ENCODE results near the gene STBD1.

Gene STBD1

DNA sequence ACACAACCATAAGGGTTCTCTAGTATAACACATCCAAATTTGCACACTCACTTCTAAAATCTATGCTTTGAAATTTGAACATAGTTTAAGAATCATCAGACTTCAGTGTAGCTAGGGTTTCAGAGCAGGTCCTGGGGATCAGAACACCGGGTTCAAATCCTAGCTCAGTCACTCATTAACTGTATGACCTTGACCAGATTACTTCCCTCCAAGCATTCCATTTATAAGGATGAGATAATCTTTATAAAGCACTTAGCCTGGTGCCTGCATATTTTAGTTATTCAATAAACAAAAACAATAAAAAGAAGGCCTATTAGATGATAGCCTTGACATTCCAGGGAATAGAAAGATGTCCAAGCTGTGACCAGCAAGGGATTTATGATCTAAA is 4.8 kb upstream of the STBD1 start (continued):
- TF ChIP-seq SNAI2 (CRISPR knock-in tag; IDR thresholded peaks at IDR 0.05) (0 out of 2 replicates have a peak, but pooled peaks have one; percentile 16), BACH2 (CRISPR knock-in tag; IDR thresholded peaks at IDR 0.05; ENCODE audit: borderline replicate concordance) (no peak), ZNF565 (CRISPR knock-in tag; conservative IDR thresholded peaks at IDR 0.05; ENCODE audit: low read depth) (no peak), PPARA (CRISPR knock-in tag; IDR thresholded peaks at IDR 0.05; ENCODE audit: borderline replicate concordance) (no peak), OSR1 (CRISPR knock-in tag; IDR thresholded peaks at IDR 0.05) (no peak), ARNTL (CRISPR knock-in tag; IDR thresholded peaks at IDR 0.05; ENCODE audit: borderline replicate concordance, low read depth) (no peak), GLIS3 (CRISPR knock-in tag; IDR thresholded peaks at IDR 0.05) (no peak), ISL1 (CRISPR knock-in tag; IDR thresholded peaks at IDR 0.05) (peak; percentile 90)
- TF ChIP-seq, protein P1, sequence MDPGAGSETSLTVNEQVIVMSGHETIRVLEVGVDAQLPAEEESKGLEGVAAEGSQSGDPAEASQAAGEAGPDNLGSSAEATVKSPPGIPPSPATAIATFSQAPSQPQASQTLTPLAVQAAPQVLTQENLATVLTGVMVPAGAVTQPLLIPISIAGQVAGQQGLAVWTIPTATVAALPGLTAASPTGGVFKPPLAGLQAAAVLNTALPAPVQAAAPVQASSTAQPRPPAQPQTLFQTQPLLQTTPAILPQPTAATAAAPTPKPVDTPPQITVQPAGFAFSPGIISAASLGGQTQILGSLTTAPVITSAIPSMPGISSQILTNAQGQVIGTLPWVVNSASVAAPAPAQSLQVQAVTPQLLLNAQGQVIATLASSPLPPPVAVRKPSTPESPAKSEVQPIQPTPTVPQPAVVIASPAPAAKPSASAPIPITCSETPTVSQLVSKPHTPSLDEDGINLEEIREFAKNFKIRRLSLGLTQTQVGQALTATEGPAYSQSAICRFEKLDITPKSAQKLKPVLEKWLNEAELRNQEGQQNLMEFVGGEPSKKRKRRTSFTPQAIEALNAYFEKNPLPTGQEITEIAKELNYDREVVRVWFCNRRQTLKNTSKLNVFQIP (CRISPR knock-in tag; IDR thresholded peaks at IDR 0.05; ENCODE audit: borderline replicate concordance, low read depth): no peak
- TF ChIP-seq, protein P2, sequence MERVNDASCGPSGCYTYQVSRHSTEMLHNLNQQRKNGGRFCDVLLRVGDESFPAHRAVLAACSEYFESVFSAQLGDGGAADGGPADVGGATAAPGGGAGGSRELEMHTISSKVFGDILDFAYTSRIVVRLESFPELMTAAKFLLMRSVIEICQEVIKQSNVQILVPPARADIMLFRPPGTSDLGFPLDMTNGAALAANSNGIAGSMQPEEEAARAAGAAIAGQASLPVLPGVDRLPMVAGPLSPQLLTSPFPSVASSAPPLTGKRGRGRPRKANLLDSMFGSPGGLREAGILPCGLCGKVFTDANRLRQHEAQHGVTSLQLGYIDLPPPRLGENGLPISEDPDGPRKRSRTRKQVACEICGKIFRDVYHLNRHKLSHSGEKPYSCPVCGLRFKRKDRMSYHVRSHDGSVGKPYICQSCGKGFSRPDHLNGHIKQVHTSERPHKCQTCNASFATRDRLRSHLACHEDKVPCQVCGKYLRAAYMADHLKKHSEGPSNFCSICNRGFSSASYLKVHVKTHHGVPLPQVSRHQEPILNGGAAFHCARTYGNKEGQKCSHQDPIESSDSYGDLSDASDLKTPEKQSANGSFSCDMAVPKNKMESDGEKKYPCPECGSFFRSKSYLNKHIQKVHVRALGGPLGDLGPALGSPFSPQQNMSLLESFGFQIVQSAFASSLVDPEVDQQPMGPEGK (CRISPR knock-in tag; IDR thresholded peaks at IDR 0.05; ENCODE audit: borderline replicate concordance): no peak

DNA sequence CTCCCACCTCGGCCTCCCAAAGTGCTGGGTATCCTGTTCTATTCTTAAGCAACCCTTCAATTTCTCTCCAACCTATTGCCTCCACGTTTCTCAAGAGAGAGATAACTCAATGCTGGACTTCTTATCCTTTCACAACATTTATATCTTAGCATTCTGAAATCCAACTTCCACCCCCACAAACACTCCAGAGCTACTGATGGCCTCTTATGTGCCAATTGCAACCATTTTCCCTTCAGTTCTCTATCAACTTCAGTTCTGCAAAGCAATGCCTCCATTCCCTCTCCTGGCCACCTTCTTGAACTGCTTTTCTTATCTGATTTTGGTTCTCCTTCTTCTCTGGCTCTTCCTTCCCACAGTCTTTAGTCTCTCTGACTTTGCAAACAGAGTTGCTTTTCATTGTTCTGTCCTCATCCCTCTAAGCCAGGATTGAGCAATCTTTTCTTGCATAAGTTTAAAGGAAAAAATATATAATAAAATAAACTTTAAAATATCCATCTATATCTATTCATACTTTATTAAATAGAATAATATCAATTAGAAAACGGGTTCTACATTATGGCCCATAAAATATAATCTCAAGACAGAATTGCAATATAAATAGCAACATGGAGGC is 3.6 kb upstream of the STBD1 start:
- no peak for ATAC-seq
- TF ChIP-seq GLIS3 (CRISPR knock-in tag; IDR thresholded peaks at IDR 0.05): no peak
- TF ChIP-seq BACH2 (CRISPR knock-in tag; IDR thresholded peaks at IDR 0.05; ENCODE audit: borderline replicate concordance): no peak
- no peak for TF ChIP-seq PPARA (CRISPR knock-in tag; IDR thresholded peaks at IDR 0.05; ENCODE audit: borderline replicate concordance)
- no peak for TF ChIP-seq SNAI2 (CRISPR knock-in tag; IDR thresholded peaks at IDR 0.05)
- TF ChIP-seq ARNTL (CRISPR knock-in tag; IDR thresholded peaks at IDR 0.05; ENCODE audit: borderline replicate concordance, low read depth): no peak
- TF ChIP-seq CSDC2 (CRISPR knock-in tag; IDR thresholded peaks at IDR 0.05): no peak
- TF ChIP-seq ESRRG (CRISPR knock-in tag; IDR thresholded peaks at IDR 0.05): no peak
- no peak for TF ChIP-seq RARB (CRISPR knock-in tag; IDR thresholded peaks at IDR 0.05)

DNA sequence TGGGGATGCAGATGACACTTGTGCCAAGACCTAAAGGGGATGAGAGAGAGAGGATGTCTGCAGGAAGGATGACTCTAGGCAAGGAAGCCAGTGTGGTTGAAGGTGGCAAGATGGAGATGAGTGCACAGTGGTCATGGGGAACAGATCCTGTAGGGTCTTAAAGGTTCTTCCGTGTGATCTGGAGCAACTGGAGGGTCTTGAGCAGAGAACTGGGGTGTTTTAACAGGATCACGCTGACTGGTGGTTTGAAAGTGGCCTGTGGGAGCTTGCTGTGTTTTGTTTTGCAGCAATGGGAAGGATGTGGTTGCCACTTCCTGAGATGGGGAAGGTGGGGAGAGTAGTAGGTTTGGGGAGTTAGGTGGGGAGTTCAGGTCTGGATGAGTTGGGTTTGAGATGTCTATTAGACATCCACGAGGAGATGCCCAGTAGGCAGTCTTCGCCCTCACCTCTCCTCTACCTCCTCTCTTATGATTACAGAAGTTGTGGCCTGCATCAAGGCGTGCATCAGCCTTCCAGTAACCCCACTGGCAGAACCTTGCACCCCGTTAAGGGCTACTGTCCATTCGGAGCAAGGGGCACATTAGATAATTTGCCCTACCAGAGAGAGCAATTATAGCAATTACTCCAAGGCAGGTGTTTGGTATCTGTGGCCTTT is 1.4 kb upstream of the STBD1 start:
- no peak for ATAC-seq
- TF ChIP-seq, protein P3, sequence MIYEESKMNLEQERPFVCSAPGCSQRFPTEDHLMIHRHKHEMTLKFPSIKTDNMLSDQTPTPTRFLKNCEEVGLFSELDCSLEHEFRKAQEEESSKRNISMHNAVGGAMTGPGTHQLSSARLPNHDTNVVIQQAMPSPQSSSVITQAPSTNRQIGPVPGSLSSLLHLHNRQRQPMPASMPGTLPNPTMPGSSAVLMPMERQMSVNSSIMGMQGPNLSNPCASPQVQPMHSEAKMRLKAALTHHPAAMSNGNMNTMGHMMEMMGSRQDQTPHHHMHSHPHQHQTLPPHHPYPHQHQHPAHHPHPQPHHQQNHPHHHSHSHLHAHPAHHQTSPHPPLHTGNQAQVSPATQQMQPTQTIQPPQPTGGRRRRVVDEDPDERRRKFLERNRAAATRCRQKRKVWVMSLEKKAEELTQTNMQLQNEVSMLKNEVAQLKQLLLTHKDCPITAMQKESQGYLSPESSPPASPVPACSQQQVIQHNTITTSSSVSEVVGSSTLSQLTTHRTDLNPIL (CRISPR knock-in tag; IDR thresholded peaks at IDR 0.05; ENCODE audit: low read depth): no peak
- TF ChIP-seq GLIS3 (CRISPR knock-in tag; IDR thresholded peaks at IDR 0.05) (no peak), ZNF8 (CRISPR knock-in tag; IDR thresholded peaks at IDR 0.05) (no peak), ESRRG (CRISPR knock-in tag; IDR thresholded peaks at IDR 0.05) (no peak), PPARA (CRISPR knock-in tag; IDR thresholded peaks at IDR 0.05; ENCODE audit: borderline replicate concordance) (no peak), OSR1 (CRISPR knock-in tag; IDR thresholded peaks at IDR 0.05) (no peak), ZC3H10 (CRISPR knock-in tag; IDR thresholded peaks at IDR 0.05) (no peak)
- TF ChIP-seq, protein P4, sequence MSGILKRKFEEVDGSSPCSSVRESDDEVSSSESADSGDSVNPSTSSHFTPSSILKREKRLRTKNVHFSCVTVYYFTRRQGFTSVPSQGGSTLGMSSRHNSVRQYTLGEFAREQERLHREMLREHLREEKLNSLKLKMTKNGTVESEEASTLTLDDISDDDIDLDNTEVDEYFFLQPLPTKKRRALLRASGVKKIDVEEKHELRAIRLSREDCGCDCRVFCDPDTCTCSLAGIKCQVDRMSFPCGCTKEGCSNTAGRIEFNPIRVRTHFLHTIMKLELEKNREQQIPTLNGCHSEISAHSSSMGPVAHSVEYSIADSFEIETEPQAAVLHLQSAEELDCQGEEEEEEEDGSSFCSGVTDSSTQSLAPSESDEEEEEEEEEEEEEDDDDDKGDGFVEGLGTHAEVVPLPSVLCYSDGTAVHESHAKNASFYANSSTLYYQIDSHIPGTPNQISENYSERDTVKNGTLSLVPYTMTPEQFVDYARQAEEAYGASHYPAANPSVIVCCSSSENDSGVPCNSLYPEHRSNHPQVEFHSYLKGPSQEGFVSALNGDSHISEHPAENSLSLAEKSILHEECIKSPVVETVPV (CRISPR knock-in tag; IDR thresholded peaks at IDR 0.05): no peak
- TF ChIP-seq, protein P1 (CRISPR knock-in tag; IDR thresholded peaks at IDR 0.05; ENCODE audit: borderline replicate concordance, low read depth): no peak

Data from SK-N-SH treated with all-trans-retinoic acid at 6 μM for 48 hours (cell line).